ENCODE results near the gene ARNT2. TPM values are rescaled to one million over a fixed set of nuclear protein-coding genes. Genes with fewer than 3 reads are reported as not detected.

ARNT2 gene
- polyA plus RNA-seq, 1 experiment: 44.6 TPM

GRCh38 chr15:80587816-80588456 is 183.8 kb downstream of the ARNT2 start:
- DNase-seq (ENCODE audit: low read depth): no peak
- H3K27me3 ChIP-seq (ENCODE audit: control insufficient read depth, insufficient read depth, low read length): no peaks in the 10 kb centered on the region
- TF ChIP-seq, protein P1, sequence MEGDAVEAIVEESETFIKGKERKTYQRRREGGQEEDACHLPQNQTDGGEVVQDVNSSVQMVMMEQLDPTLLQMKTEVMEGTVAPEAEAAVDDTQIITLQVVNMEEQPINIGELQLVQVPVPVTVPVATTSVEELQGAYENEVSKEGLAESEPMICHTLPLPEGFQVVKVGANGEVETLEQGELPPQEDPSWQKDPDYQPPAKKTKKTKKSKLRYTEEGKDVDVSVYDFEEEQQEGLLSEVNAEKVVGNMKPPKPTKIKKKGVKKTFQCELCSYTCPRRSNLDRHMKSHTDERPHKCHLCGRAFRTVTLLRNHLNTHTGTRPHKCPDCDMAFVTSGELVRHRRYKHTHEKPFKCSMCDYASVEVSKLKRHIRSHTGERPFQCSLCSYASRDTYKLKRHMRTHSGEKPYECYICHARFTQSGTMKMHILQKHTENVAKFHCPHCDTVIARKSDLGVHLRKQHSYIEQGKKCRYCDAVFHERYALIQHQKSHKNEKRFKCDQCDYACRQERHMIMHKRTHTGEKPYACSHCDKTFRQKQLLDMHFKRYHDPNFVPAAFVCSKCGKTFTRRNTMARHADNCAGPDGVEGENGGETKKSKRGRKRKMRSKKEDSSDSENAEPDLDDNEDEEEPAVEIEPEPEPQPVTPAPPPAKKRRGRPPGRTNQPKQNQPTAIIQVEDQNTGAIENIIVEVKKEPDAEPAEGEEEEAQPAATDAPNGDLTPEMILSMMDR (IDR thresholded peaks at IDR 0.05; ENCODE audit: insufficient read depth, low read depth, low read length): no peak
- no peak overlapping the region for H3K4me3 ChIP-seq (ENCODE audit: low read depth, low read length)
- CTCF ChIA-PET: interaction anchor here (1.1 to 1.7 kb wide), 3 partner anchors 9 to 132 kb away, joined by 3 to 6 read pairs (median 5); no protein-coding TSS in a partner anchor
- POLR2A ChIA-PET: no interaction called here
- peaks cover 15% of the 10 kb centered on the region for H3K36me3 ChIP-seq (ENCODE audit: control insufficient read depth, insufficient read depth, low read length)

DNA sequence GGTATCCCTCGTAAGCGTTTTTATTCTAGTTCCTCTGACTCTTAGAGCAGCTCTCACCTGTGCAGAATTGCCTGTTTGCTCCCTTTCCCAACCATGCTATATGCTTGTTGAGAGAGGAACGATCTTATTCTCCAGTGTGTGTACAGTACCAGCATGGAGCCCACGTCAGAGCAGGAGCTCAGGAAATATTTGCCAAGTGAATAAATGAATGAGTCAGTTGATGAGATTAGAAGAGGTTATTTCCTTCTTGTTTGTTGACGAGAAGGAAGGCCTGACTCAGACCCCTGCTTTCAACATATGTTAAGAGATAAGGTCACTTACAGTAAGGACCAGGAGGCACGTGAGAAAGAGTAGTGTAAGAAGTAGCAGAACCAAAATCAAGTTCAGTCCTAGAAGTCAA is 184.6 kb downstream of the ARNT2 start:
- Histone ChIP-seq H3K4me3 (ENCODE audit: low read depth, low read length) (no peak overlapping the region), H3K36me3 (ENCODE audit: control insufficient read depth, insufficient read depth, low read length) (peaks cover 18% of the 10 kb centered on the region), H3K27me3 (ENCODE audit: control insufficient read depth, insufficient read depth, low read length) (no peaks in the 10 kb centered on the region)
- POLR2A ChIA-PET: no interaction called here
- CTCF ChIA-PET: interaction anchor here (1.7 kb wide), 1 partner anchor 133 kb away, joined by 6 read pairs; no protein-coding TSS in a partner anchor
- TF ChIP-seq, protein P1 (IDR thresholded peaks at IDR 0.05; ENCODE audit: insufficient read depth, low read depth, low read length): no peak
- DNase-seq (ENCODE audit: low read depth): peak; percentile 74

DNA sequence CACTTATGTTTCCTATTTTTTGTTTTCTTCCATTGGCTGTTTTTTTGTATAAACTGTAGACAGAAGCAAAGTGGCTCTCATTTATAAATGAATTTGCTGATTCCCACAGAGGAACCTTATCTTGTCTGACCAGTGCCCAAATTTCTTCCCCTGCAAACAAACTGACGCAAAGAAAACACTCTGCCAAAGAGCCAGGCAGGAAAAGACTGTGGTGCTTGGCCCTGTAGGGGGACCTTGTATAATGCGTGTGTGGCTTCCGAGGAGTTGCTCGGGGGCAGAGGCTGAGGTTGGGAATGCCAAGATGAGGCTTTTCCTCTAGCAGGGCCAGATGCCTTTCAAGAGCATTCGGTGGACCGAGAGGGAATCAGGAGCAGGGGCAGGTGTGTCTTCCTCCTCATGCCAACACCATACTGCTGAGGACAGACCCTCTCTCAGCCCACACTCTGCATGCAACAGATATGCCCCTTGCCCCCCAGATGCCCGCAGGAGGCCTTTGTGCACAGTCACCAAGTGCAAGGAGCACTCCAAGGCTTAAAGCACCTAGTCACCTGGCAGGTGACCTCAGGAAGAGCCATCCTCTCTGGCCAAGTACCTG is 186.7 kb downstream of the ARNT2 start:
- Histone ChIP-seq H3K27me3 (ENCODE audit: control insufficient read depth, insufficient read depth, low read length) (no peaks in the 10 kb centered on the region), H3K36me3 (ENCODE audit: control insufficient read depth, insufficient read depth, low read length) (peaks cover 21% of the 10 kb centered on the region), H3K4me3 (ENCODE audit: low read depth, low read length) (no peak overlapping the region)
- no peak for DNase-seq (ENCODE audit: low read depth)
- TF ChIP-seq, protein P1 (IDR thresholded peaks at IDR 0.05; ENCODE audit: insufficient read depth, low read depth, low read length): no peak
- ChIA-PET CTCF (interaction anchor here (1.0 kb wide), 1 partner anchor 24 kb away, joined by 3 read pairs; no protein-coding TSS in a partner anchor), POLR2A (no interaction called here)

DNA sequence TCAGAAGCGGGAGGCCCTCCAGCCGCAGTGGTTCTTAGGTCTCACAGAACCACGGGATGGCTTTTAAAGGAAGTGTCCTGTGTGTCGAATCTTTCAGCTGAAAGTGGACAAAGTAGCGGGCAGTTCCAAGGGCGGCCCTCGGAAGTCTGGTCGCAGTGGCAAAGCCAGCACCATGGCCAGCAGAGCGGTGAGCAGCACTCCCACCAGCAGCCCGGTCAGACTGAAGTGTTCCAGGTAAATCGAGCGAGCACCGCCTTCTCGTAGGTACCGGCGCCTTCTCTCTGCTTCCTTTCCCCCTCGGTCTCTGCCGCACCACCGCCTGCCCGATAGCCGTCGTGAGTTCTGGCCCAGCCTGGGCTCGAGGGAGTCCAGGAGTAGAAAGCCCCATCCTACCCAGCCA is 187.3 kb downstream of the ARNT2 start:
- Histone ChIP-seq H3K36me3 (ENCODE audit: control insufficient read depth, insufficient read depth, low read length) (peaks cover 21% of the 10 kb centered on the region), H3K4me3 (ENCODE audit: low read depth, low read length) (no peak overlapping the region), H3K27me3 (ENCODE audit: control insufficient read depth, insufficient read depth, low read length) (no peaks in the 10 kb centered on the region)
- no peak for DNase-seq (ENCODE audit: low read depth)
- TF ChIP-seq, protein P1 (IDR thresholded peaks at IDR 0.05; ENCODE audit: insufficient read depth, low read depth, low read length): no peak
- ChIA-PET POLR2A (no interaction called here), CTCF (interaction anchor here (1.1 kb wide), 1 partner anchor 185 kb away, joined by 4 read pairs; no protein-coding TSS in a partner anchor)

- CTCF ChIA-PET: interaction anchor here (1.1 to 2.3 kb wide), 2 partner anchors 25 to 184 kb away, joined by 4 to 9 read pairs; no protein-coding TSS in a partner anchor
- POLR2A ChIA-PET: no interaction called here
- TF ChIP-seq, protein P1 (IDR thresholded peaks at IDR 0.05; ENCODE audit: insufficient read depth, low read depth, low read length): no peak
- Histone ChIP-seq H3K36me3 (ENCODE audit: control insufficient read depth, insufficient read depth, low read length) (peaks cover 22% of the 10 kb centered on the region), H3K27me3 (ENCODE audit: control insufficient read depth, insufficient read depth, low read length) (no peaks in the 10 kb centered on the region), H3K4me3 (ENCODE audit: low read depth, low read length) (no peak overlapping the region)
- DNase-seq (ENCODE audit: low read depth): no peak
Measured at GRCh38 chr15:80591938-80592825, 188.0 kb downstream of the ARNT2 start.

Data from BJ (cell line).